ENCODE results near the gene FKBP14. TPM values are rescaled to one million over a fixed set of nuclear protein-coding genes. Genes with fewer than 3 reads are reported as not detected.
"Not testable (repeated sequence)": the region's sequence is repeated elsewhere in the genome, so short reads cannot be mapped to it uniquely, and the experiment has no call there.

Gene FKBP14
- total RNA-seq, 1 donor from 2014 or later: 100 TPM

- no peak for FAIRE-seq
- H3K27me3 ChIP-seq (ENCODE audit: insufficient read depth, low read length): no peaks in the 10 kb centered on the region
- no peak for DNase-seq (ENCODE audit: low read depth)
- Mint-ChIP-seq H3K27me3 (ENCODE audit: low read depth, unreplicated experiment) (no peaks in the 10 kb centered on the region), H3K4me1 (ENCODE audit: low read depth, unreplicated experiment) (peaks cover under 1% of the 10 kb centered on the region), H3K9me3 (ENCODE audit: unreplicated experiment) (no peaks in the 10 kb centered on the region), H3K4me3 (ENCODE audit: unreplicated experiment) (no peak overlapping the region), H3K27ac (ENCODE audit: unreplicated experiment) (no peak overlapping the region), H3K36me3 (ENCODE audit: low read depth, unreplicated experiment) (peaks cover 8% of the 10 kb centered on the region)
- H2AFZ ChIP-seq (ENCODE audit: low read depth, low read length): no peak overlapping the region
- peak; percentile 68 for TF ChIP-seq CTCF (IDR thresholded peaks at IDR 0.05; ENCODE audit: insufficient read depth, low read depth, low read length)
- no peak for TF ChIP-seq EZH2 (IDR thresholded peaks at IDR 0.05; ENCODE audit: insufficient read depth, low read length)
- H3K79me2 ChIP-seq (ENCODE audit: insufficient read depth, low read length): no peaks in the 10 kb centered on the region
- no peaks in the 10 kb centered on the region for H4K20me1 ChIP-seq (ENCODE audit: insufficient read depth, low read length)
- no peaks in the 10 kb centered on the region for H3K9me3 ChIP-seq (ENCODE audit: insufficient read depth, low read depth, low read length)
- H3K9ac ChIP-seq (ENCODE audit: low read length): no peak overlapping the region
- no peak overlapping the region for H3K4me3 ChIP-seq (ENCODE audit: insufficient read depth, low read depth, low read length)
- H3K27ac ChIP-seq (ENCODE audit: low read depth, low read length): no peak overlapping the region
- no peaks in the 10 kb centered on the region for H3K36me3 ChIP-seq (ENCODE audit: insufficient read depth, low read length)
- no peak overlapping the region for H3K4me2 ChIP-seq (ENCODE audit: low read length)
- H3K4me1 ChIP-seq (ENCODE audit: insufficient read depth, low read length): peaks cover under 1% of the 10 kb centered on the region
Observed at GRCh38 chr7:30062587-30062986, 36.1 kb upstream of the FKBP14 start.

GRCh38 chr7:30061786-30062185 is 35.3 kb upstream of the FKBP14 start:
- not testable (repeated sequence) for H3K27ac Mint-ChIP-seq (ENCODE audit: unreplicated experiment); H3K27ac ChIP-seq (ENCODE audit: low read depth, low read length); H3K9me3 Mint-ChIP-seq (ENCODE audit: unreplicated experiment); H3K9ac ChIP-seq (ENCODE audit: low read length); H3K9me3 ChIP-seq (ENCODE audit: insufficient read depth, low read depth, low read length); DNase-seq (ENCODE audit: low read depth); FAIRE-seq; H3K4me2 ChIP-seq (ENCODE audit: low read length); H3K4me3 ChIP-seq (ENCODE audit: insufficient read depth, low read depth, low read length); H3K27me3 ChIP-seq (ENCODE audit: insufficient read depth, low read length); H2AFZ ChIP-seq (ENCODE audit: low read depth, low read length); H3K79me2 ChIP-seq (ENCODE audit: insufficient read depth, low read length); H3K27me3 Mint-ChIP-seq (ENCODE audit: low read depth, unreplicated experiment); H3K36me3 ChIP-seq (ENCODE audit: insufficient read depth, low read length); H4K20me1 ChIP-seq (ENCODE audit: insufficient read depth, low read length); H3K4me1 Mint-ChIP-seq (ENCODE audit: low read depth, unreplicated experiment); H3K4me1 ChIP-seq (ENCODE audit: insufficient read depth, low read length)
- TF ChIP-seq CTCF (IDR thresholded peaks at IDR 0.05; ENCODE audit: insufficient read depth, low read depth, low read length): peak; percentile 48
- Mint-ChIP-seq H3K36me3 (ENCODE audit: low read depth, unreplicated experiment) (peaks cover 12% of the 10 kb centered on the region), H3K4me3 (ENCODE audit: unreplicated experiment) (peak overlapping the region; percentile 50)

DNA sequence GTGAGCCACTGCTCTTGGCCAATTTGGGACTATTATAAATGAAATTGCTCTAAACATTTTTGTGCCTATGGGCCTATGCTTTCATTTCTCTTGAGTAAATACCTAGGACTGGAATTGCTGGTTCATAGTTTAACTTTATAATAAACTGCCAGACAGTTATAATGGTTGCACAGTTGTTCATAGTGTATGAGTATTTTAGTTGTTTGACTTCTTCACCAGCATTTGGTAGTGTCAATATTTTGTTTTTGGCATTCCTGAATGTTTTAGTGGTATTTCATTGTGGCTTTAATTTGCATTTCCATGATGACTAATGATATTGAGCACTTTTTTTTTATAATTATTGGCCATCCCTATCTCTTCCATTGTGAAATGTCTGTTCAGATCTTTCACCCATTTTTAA is 31.2 kb upstream of the FKBP14 start:
- no peaks in the 10 kb centered on the region for H3K9me3 ChIP-seq (ENCODE audit: insufficient read depth, low read depth, low read length)
- no peak overlapping the region for H3K27ac ChIP-seq (ENCODE audit: low read depth, low read length)
- Mint-ChIP-seq H3K9me3 (ENCODE audit: unreplicated experiment) (no peaks in the 10 kb centered on the region), H3K36me3 (ENCODE audit: low read depth, unreplicated experiment) (peaks cover 11% of the 10 kb centered on the region), H3K4me1 (ENCODE audit: low read depth, unreplicated experiment) (no peaks in the 10 kb centered on the region), H3K4me3 (ENCODE audit: unreplicated experiment) (no peak overlapping the region), H3K27ac (ENCODE audit: unreplicated experiment) (no peak overlapping the region), H3K27me3 (ENCODE audit: low read depth, unreplicated experiment) (no peaks in the 10 kb centered on the region)
- DNase-seq (ENCODE audit: low read depth) (peak; percentile 26), FAIRE-seq (no peak)
- no peak overlapping the region for H3K4me3 ChIP-seq (ENCODE audit: insufficient read depth, low read depth, low read length)
- H4K20me1 ChIP-seq (ENCODE audit: insufficient read depth, low read length): no peaks in the 10 kb centered on the region
- H3K79me2 ChIP-seq (ENCODE audit: insufficient read depth, low read length): no peaks in the 10 kb centered on the region
- no peak overlapping the region for H3K9ac ChIP-seq (ENCODE audit: low read length)
- TF ChIP-seq CTCF (IDR thresholded peaks at IDR 0.05; ENCODE audit: insufficient read depth, low read depth, low read length): no peak
- TF ChIP-seq EZH2 (IDR thresholded peaks at IDR 0.05; ENCODE audit: insufficient read depth, low read length): no peak
- no peak overlapping the region for H3K4me2 ChIP-seq (ENCODE audit: low read length)
- H3K27me3 ChIP-seq (ENCODE audit: insufficient read depth, low read length): no peaks in the 10 kb centered on the region
- H2AFZ ChIP-seq (ENCODE audit: low read depth, low read length): no peak overlapping the region
- no peaks in the 10 kb centered on the region for H3K36me3 ChIP-seq (ENCODE audit: insufficient read depth, low read length)
- no peaks in the 10 kb centered on the region for H3K4me1 ChIP-seq (ENCODE audit: insufficient read depth, low read length)

All from astrocyte (in vitro differentiated cells and primary cell).